ENCODE data around the gene WRAP53.
A peak's percentile ranks its signal among the peaks of the same experiment; 100 is the strongest.

The WRAP53 gene

GRCh38 chr17:7685533-7686221, 2.6 kb upstream of the WRAP53 start:
- peak overlapping the region; percentile 98 for H3K27ac ChIP-seq
- no peak for TF ChIP-seq ZFX (IDR thresholded peaks at IDR 0.05)
- TF ChIP-seq CTCF (conservative IDR thresholded peaks at IDR 0.05): no peak

- peak overlapping the region; percentile 98 for H3K27ac ChIP-seq
- TF ChIP-seq ZFX (IDR thresholded peaks at IDR 0.05): no peak
- TF ChIP-seq CTCF (conservative IDR thresholded peaks at IDR 0.05): no peak
Measured at GRCh38 chr17:7686222-7687071, 1.8 kb upstream of the WRAP53 start.

GRCh38 chr17:7687072-7687907, 987 bp upstream of the WRAP53 start, which contains the start of gene TP53:
TSS of gene TP53 (minus strand) at chr17:7687490. CDS start at chr17:7676594, 10,896 bp downstream.
- no peak for TF ChIP-seq CTCF (conservative IDR thresholded peaks at IDR 0.05)
- TF ChIP-seq ZFX (IDR thresholded peaks at IDR 0.05): no peak
- peak within 1 kb of the TSS; percentile 98 for H3K27ac ChIP-seq

GRCh38 chr17:7688808-7689316, 585 bp downstream of the WRAP53 start:
- peak overlapping the region; percentile 77 for H3K27ac ChIP-seq
- no peak for TF ChIP-seq ZFX (IDR thresholded peaks at IDR 0.05)
- no peak for TF ChIP-seq CTCF (conservative IDR thresholded peaks at IDR 0.05)

GRCh38 chr17:7695586-7695985, 7.3 kb downstream of the WRAP53 start:
- no peak overlapping the region for H3K27ac ChIP-seq
- TF ChIP-seq CTCF (conservative IDR thresholded peaks at IDR 0.05): no peak

- TF ChIP-seq ZFX (IDR thresholded peaks at IDR 0.05) (no peak), CTCF (conservative IDR thresholded peaks at IDR 0.05) (no peak)
- no peak overlapping the region for H3K27ac ChIP-seq
Measured at GRCh38 chr17:7697828-7698588, 9.7 kb downstream of the WRAP53 start.

Data from C4-2B (cell line).